T1000 (cell line): ENCODE results near the gene HRCT1.
"Not testable (repeated sequence)": the region's sequence is repeated elsewhere in the genome, so short reads cannot be mapped to it uniquely, and the experiment has no call there.

Experiments used
- DNase-seq: peaks from one replicate; lab custom pipeline; 2025; ENCODE audit warnings: mixed read lengths; lab: John Stamatoyannopoulos, UW

Gene HRCT1

DNA sequence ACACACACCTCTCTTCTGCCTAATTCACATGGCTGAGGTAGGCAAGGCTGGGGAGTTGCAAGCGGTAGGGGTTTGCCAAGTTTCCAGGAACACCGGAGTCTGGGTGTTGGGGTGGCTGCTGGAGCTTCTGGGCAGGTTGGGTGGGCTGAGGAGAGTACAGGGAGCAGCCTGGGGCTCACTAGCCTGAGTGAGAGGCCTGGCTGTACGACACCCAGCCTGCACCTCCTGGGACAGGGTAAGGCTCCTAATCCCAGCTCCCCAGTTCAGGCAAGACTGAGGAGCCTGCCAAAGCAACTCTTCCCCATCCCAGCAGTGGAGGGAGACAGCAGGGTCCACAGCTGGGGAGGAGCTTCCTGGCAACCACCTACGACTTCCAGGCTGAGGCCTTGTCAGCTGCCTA is 11.3 kb downstream of the HRCT1 start:
- DNase-seq = no peak

DNA sequence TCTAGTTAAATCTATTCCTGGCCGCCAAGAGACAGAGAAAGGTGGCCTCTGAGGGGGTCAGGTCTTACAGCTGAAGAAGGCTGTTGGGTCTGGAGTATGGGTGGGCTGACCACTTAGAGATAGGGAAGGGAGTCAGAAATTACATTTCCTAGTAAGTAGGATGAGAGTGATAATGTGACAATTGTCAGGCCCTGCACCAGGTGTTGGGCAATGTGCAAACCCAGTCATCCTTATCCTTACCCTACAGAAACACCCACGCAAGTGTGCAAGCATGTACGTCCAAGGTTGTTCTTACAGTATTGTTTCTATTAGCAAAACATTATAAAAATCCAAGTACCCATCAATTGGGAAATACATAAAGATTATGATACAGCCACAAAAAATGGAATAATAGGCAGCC is 12.8 kb downstream of the HRCT1 start:
- no peak for DNase-seq

DNA sequence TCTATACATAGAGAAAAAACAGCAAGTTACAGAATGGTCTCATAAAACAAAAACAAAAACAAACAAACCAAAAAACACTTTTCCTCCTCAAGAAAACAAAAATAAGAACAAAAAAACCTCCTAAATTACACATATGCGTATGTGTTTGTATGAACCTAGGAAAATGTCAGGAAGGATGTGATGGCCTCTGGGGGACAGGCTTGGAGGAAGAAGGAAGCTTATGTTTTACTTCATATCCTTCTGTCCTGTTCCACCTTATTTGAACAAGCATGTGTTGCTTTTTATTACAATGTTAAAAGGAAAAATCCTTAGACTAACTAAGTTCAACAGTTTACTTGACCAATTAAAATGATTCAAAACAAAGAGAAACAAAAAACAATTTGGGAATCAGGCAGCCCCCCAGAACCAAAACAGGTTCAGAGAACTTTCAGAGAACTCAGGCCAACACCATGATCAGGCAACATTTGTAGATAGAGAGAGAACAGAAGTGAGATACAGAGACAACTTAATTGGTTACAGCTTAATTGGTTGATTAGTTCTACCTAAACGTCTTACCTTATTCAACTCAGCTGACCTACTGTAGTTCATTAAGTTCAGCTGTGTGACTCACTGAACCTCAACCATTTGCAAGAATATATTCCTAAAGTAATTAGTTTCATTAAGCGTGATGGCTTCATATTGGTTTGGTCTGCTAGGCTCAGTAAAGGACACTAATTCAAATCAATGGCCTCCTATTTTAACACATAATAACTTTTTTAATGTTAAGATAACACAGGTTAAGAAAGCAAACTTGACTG is 13.4 kb downstream of the HRCT1 start:
- no peak for DNase-seq

DNA sequence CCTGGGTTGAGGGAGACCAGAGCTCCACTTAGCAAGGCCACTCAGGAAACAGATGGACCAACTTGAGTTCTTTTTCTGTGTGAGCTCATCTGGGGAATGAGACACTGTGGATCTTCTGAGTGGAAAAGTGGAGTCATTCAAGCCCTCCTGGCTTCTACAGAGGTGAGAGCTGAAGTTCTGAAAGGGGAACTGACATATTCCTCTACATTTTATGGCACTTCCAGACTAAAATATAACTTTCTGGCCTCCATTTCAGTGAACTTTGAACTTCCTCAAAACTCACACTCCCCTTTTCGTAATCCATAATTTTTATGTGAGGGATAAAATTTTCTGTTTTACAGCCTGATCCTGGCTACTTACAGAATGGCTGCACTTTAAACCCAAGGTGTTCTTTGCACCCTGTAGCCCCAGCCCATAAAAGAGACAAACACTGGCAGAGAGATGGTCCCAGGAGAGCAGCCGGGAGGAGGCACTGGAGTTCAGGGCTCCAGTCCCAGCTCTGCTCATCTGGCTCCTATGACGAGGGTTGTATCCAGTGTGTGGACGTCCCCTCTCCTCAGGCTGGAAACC is 14.1 kb downstream of the HRCT1 start:
- DNase-seq = no peak

DNA sequence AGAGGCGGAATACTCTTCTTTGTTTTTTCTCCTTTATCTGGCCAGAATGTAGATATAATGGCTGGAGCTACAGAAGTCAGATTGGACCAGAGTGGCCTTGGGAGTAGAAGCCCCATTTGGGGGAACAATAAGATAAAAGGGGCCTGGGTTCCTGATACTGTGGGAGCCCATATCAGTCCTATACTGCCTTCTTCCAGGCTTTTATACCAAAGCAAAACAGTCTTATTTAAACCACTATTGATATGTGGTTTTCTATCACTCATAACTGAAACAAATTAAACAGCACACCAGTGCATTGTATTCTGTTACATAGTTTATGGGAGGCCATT is 17.6 kb downstream of the HRCT1 start:
- DNase-seq = no peak

DNA sequence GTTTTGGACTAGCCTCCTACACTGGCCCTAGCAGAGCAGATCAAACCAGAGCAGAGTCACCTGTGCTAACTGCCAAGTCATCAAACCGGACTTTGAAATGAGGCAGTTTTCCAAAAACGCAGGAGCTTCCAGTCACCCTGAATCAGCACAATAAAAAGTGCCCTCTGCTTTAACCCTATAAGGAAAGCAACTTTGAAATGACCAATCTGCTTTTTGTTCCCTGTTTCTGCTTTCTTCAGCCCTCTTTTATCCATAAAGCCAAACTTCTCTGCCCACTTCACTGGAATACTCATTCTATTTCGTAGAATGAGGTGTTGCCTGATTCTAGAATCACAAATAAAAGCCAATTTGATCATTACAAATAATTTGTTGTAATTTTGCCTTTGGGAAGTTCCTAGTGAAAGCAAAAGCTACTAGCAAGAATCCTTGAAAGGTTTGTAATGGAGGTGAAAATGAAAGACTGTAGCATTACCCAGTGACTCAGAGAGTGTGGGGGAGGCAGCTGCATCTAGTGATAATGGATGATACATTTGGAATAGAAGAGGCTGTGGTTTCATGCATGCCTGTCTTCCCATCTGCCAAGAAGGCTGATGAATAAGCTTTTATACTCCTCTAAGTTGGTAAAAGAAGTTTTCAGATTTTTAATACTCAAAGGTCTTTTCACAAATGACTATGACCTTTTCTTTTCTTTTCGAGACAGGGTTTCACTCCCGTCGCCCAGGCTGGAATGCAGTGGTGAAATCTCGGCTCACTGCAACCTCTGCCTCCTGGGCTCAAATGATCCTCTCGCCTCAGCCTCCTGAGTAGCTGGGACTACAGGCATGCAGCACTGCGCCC is 18.1 kb downstream of the HRCT1 start:
- peak; percentile 55 for DNase-seq

DNA sequence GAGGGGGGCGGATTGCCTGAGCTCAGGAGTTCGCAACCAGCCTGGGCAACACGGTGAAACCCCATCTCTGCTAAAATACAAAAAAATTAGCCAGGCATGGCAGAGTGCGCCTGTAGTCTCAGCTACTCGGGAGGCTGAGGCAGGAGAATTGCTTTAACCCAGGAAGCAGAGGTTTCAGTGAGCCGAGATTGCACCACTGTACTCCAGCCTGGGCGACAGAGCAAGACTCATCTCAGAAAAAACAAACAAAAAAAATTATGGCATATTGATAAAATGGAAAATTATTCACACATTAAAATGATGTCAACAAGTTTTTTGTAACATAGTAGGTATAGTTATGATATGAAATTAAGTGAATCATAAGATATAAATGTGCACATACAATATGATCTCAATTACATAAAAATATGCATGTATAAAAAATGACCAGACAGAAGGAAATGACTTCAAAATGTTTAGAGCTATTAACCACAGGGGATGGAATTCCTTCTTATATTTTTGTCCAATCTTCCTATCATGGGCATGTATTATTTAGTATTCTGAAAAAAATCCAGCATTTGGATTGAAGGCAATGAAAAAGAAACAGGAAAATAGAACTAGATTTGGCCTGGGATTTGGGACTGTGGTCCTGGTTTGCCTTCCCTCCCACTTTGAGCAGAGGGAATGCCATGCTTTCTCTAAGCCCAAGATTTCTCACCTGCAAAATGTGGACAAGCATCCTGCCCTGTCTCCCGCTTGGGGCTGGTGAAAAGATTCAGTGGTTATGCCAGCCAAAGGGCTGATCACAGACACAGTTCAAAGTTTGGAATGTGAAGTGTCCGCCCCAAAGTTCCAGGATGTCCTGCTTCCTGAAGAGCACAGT is 22.8 kb downstream of the HRCT1 start:
- DNase-seq = no peak

DNA sequence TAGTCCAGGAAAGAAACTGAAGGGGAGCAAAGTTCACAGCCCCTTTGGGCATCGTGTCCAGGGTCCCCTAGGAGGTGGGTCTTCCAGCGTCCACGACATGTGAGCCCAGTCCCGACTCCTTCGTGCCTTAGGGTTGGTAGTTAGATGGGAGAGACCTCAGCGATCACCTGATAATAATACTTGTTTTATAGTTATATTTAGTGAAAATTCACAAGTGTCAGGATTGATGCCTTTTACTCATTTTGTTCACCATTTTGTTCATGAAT is 23.4 kb downstream of the HRCT1 start:
- DNase-seq = no peak

DNA sequence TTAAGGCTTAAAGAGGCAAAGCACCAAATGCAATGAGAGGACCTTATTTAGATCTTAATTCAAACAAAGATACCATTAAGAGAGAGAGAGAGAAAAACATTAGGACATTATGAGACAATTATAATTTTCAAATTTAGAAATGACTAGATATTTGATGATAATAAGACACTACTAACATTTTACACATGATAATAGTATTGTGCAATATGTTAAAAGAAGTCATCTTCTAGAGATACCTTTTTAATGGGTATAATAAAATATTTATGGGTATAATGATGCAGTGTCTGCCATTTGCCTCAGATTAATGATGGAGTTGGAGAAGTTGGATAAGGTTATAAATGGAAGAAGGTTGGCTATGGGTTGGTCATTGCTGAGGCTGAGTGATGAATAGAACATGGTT is 24.5 kb downstream of the HRCT1 start:
- no peak for DNase-seq

DNA sequence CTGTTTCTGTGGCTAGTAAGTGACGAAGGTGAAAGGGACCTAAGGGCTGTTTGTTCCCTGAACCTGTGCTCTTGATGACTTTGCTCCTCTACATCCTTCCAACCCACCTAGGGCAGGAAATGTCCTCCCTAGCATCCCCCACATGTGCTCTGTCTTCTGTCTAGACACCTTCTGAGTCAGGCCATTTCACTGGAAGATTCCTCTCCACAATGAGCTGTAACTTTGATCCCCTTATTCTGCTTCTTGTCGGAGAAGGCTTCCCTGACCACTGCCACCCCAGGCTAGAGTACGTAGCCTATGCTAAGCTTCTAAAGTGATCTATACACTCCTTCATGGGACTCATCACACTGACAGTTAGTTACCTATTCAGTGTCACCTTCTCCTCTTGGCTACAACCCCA is 25.0 kb downstream of the HRCT1 start:
- DNase-seq = no peak

DNA sequence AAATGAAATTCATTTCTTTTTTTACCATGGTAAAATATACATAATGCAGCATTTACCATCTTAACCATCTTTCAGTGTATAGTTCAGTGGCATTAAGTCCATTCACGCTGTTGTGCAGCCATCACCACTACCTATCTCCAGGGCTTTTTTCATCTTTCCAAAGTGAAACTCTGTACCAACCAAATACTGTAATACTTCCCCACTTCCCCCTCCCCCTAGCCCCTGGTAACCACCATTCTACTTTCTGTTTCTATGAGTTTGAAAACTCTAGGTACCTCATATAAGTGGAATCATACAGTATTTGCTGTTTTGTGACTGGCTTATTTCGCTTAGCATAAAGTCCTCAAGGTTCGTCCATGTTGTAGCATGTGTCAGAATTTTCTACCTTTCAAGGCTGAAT is 26.7 kb downstream of the HRCT1 start:
- DNase-seq = no peak

DNA sequence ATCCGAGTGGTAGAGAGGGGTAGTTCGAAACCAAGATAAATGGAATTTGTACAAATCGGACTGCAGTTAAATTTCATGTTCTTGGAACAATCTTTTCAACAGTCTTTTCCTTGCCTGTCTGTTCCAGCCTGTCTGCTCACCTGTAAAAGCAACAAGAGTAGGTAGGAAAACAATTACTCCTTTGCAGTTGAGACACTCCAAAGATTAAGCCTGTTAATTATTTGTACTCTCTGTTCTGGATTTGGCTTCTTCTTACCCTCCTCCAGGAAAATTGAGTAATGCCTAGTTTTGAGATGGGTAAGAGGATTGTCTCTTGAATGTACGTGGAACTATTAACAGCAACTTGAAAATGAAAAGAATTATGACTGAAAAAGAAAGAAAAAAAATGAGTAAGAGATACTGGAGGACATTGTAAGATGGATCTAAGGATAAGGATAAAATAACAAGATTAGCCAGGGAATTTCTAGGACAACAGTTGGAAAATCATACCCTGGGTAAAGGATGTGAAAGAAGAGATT is 27.6 kb downstream of the HRCT1 start:
- no peak for DNase-seq

DNA sequence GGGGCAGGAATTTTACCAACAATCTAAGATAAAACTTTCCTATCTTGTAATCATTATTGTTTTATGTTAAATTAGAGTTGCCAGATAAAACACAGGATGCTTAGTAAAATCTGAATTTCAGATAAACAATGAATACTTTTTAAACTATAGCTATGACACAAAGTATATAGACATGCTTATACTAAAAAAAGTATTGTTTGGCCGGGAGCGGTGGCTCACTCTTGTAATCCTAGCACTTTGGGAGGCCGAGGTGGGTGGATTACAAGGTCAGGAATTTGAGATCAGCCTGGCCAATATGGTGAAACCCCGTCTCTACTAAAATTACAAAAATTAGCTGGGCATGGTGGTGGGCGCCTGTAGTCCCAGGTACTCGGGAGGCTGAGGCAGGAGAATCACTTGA is 28.1 kb downstream of the HRCT1 start:
- DNase-seq = not testable (repeated sequence)

DNA sequence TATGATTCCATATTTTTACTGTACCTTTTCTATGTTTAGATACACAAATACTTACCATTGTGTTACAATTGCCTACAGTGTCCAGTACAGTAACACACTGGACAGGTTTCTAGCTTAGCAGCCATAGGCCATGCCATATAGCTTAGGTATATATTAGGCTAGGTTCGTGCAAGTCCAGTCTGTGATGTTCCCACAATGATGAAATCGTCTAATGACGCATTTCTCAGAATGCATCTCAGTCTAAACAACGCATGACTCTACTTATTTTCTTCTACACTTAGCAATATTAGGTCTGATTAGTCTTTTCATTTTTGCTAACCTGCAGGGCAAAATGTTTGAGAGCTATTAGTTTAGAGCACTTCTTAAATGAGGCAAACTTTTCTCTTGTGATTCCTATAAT is 29.3 kb downstream of the HRCT1 start:
- no peak for DNase-seq

DNA sequence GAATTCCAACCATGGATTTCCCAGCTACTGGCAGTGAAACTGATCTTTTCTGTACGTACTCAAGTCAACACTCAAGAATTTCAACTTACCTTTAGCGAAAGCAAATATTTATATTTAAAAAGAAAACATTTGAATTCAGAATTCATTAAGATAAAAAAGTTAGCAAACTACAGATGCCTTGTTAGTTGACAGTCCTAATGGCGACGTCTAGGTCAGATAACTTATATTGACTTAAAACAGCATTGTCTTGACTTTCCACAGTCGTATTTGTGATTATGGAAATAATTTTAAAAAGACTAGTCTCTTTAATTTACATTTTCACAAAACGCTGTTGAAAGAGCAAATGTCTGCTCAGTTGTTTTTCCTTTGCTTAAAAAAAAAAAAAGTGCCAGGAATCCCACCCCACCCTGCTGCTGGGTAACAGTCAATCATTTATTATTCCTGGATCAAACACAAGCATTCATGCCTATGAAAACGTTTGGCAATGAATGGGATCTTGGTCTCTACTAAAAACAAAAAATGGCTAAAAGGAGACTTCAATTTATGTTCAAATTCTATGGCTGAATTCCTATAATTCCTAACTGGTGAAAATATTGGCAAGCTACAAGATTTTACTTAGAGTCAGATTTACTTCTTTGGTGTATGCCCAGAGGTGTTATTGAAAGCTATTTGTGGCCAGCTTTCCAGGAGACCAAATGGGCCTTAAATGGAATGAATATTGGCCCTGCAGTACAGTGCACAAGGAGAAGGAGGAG is 29.9 kb downstream of the HRCT1 start:
- no peak for DNase-seq

DNA sequence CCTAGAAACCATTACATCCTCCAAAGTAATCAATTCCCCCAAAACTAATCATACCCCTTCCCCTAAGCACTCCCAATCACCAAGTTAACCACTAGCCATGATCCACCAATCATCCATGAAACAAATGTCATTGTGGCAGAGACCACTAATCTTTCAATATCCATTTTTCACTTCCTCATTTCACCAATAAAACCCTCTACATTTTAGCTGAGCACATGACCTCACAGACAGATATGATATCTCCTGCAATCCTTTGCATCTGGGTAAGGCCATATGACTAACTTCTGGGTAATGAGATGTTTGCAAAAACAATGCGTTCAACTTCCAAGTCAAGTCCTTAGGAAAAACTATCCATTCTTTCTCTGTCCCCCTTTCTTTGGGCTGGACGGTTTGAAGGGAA is 31.2 kb downstream of the HRCT1 start:
- no peak for DNase-seq

DNA sequence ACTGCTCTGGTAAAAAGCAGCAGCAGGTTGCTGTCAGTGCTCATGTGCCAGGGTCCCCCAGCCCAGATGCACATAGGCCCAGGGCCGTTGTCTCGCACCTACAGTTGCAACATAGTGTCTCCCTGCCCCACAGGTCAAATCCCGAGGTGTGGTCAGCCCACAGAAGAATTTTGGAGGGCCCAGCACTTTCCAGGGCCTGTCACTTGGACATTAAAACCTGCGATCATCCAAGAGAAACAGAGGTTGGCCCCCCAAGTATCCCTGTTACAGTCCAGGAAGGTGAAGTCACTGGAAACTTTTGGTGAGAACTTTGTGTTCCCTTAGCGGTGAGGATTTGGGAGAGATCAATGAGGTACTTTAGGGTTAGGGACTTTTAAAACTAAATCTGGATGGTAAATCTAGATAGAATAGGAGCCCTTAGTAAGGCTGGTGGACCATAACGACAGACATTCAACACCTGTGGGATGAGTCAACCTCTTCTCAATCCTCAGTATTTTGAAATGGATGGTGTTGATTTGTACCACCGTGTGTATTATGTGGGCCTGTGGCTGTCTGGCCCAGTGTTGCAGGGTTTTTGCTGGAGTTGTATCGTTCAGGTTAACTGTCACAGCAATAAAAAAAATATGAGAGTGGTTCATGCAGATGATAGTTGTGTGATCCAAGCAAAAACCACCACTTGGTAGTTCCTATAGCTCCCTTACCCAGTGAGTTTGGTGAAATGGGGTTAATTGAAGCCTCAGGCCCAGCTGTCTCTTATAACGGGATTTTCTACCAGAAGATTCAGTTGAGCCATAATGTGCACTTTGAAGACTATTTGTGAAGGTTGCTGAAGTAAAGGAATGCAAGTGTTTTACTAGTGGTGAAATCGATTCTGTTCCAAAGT is 32.7 kb downstream of the HRCT1 start:
- DNase-seq = no peak

DNA sequence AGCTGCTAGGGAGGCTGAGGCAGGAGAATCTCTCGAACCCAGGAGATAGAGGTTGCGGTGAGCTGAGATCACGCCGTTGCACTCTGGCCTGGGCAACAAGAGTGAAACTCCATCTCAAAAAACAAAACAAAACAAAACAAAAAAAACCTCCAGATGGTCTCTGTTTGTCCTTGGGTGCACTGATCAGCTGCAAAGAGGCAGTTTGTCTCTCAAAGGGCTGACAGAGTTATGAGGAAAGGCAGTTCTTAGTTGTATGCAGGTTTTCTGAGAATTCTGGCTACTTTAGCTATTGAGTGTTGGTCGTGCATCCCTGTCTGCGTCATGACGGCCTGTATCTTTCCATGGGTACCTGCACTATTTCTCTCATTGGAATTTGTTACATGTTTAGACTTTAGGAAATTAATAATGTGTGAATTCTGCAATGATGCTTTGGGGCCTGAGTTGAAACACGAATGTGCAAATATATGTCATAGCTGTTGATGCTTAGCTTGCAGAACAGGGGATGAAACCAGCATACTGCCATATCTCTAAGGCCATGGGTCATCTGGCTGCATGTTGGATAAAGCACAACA is 33.8 kb downstream of the HRCT1 start:
- no peak for DNase-seq

DNA sequence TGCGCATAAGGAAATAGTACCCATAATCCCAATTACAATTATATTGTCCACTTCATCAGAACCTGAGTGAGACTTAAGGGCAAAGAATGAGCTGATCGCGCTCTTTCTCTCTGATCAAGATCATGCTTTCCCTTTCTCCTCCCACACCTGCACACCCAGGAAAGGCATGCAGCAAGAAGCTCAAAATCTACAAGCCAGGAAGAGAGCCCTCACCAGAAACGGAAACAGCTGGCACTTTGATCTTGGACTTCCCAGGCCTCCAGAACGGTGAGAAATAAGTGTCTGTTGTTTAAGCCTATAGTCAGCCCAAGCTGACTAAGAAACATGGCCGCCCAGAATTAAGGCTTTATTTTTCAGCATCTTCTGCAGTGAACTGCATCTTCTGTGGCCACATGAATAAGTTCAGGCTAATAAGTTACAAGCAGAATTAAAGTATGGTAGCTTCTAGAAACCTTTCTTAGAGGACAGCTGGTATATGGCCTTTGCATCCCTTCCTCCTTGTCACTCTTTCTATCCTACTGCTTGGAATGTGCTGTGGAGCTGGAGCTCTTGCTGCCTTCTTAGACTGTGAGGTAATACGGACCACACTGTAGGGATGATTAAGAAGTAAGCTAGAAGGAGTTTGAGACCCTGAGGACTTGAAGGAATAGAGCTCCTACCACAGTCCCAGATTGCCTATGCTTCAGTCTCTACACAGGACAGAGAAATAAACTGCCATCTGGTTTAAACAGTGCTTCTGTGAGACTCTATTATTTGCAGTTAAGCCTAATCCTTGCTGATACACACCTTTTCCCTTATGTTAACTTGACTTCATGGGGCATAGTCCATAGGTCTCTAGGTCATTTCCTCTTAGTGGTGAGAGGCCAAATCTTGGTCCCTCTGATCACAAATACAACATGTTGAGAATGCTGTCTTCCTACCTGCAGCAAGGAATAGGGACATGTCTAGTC is 34.7 kb downstream of the HRCT1 start:
- no peak for DNase-seq
